Fibroblast of lung (primary cell): ENCODE measurements around the gene TXNDC5. TPM values are rescaled to one million over a fixed set of nuclear protein-coding genes. Genes with fewer than 3 reads are reported as not detected.
A peak's percentile ranks its signal among the peaks of the same experiment; 100 is the strongest.

Source experiments
- DNase-seq, 2 donors: peaks; one replicate each; pipeline versions ENCODE4 v3.0.0 to v3.0.0-alpha.2; 2010; ENCODE audit warnings: low read depth in 2 of 2
- H2AFZ ChIP-seq: 2 replicates; pipeline ENCODE4 v1.5.1; 2012; ENCODE audit warnings: low read length, control low read depth, inconsistent platforms
- H3K27ac ChIP-seq: 2 replicates; pipeline ENCODE4 v1.5.1; 2011; ENCODE audit warnings: low read length, control low read depth; ENCODE audit not compliant: insufficient read depth
- H3K27me3 ChIP-seq: 2 replicates; pipeline ENCODE4 v1.5.1; 2011; ENCODE audit warnings: mild to moderate bottlenecking, low read length; ENCODE audit not compliant: control insufficient read depth, insufficient read depth
- H3K36me3 ChIP-seq: 2 replicates; pipeline ENCODE4 v1.5.1; 2011; ENCODE audit warnings: low read length; ENCODE audit not compliant: control insufficient read depth, insufficient read depth
- H3K4me1 ChIP-seq: 2 replicates; pipeline ENCODE4 v1.5.1; 2011; ENCODE audit warnings: low read length; ENCODE audit not compliant: control insufficient read depth, insufficient read depth; ENCODE audit errors: extremely low read depth
- H3K4me2 ChIP-seq: 2 replicates; pipeline ENCODE4 v1.5.1; 2011; ENCODE audit warnings: low read length, control low read depth; ENCODE audit not compliant: insufficient read depth; ENCODE audit errors: extremely low read depth
- H3K4me3 ChIP-seq, 4 experiments: fragments of 200-600 bp in 1 of 4; sonication (generic) in 1 of 4; replicated peaks in 1 of 4; 2 replicates each; pipeline ENCODE4 v1.5.1; 2011 to 2016; ENCODE audit warnings: low read length in 4 of 4, low read depth in 3 of 4, mild to moderate bottlenecking in 3 of 4, control low read depth in 2 of 4, inconsistent platforms in 1 of 4, mixed read lengths in 1 of 4; ENCODE audit not compliant: insufficient read depth in 1 of 4; ENCODE audit errors: control extremely low read depth in 1 of 4
- H3K79me2 ChIP-seq: 2 replicates; pipeline ENCODE4 v1.5.1; 2012; ENCODE audit warnings: mild to moderate bottlenecking, low read length, inconsistent platforms; ENCODE audit not compliant: control insufficient read depth, insufficient read depth
- H3K9ac ChIP-seq: 2 replicates; pipeline ENCODE4 v1.5.1; 2011; ENCODE audit warnings: mild to moderate bottlenecking, low read length, control low read depth; ENCODE audit not compliant: insufficient read depth
- H3K9me3 ChIP-seq: 2 replicates; pipeline ENCODE4 v1.5.1; 2012; ENCODE audit warnings: low read depth, low read length; ENCODE audit not compliant: control insufficient read depth, insufficient read depth
- H4K20me1 ChIP-seq: 2 replicates; pipeline ENCODE4 v1.5.1; 2011; ENCODE audit warnings: low read length; ENCODE audit not compliant: control insufficient read depth, insufficient read depth; ENCODE audit errors: extremely low read depth
- CTCF ChIP-seq, 2 donors: IDR thresholded peaks in 1 of 2; conservative IDR thresholded peaks in 1 of 2; 1 replicate in 1 of 2; 2 replicates in 1 of 2; pipeline ENCODE4 v1.5.1; 2011 to 2012; ENCODE audit warnings: low read length in 2 of 2, control low read depth in 1 of 2, inconsistent platforms in 1 of 2, low read depth in 1 of 2, mild to moderate bottlenecking in 1 of 2
- EZH2 ChIP-seq: IDR thresholded peaks from 2 replicates; pipeline ENCODE4 v1.5.1; 2012; ENCODE audit warnings: low read length, control low read depth, mild to moderate bottlenecking; ENCODE audit errors: missing control alignments
- polyA plus RNA-seq, 2 donors: library from polyadenylated mRNA; depleted of rRNA in 1 of 2; stranded (reverse) in 1 of 2; unstranded in 1 of 2; fragments of >200 nt; gene quantifications; 2 replicates each; pipeline ENCODE4 v1.2.1, GENCODE V29; 2011 to 2012; ENCODE audit warnings: missing spikeins in 1 of 2
- total RNA-seq: library from RNA; depleted of rRNA; stranded (reverse); fragments of >200 nt; gene quantifications from 2 replicates; pipeline ENCODE4 v1.2.1, GENCODE V29; 2014

Gene TXNDC5
- total and polyA plus RNA-seq, 2 donors (not counting 1 experiment from before 2014, with no cell fraction given): 349 to 354 TPM

GRCh38 chr6:7914991-7915789, 4.6 kb upstream of the TXNDC5 start:
- peaks cover 4% of the 10 kb centered on the region for H3K4me1 ChIP-seq
- no peaks in the 10 kb centered on the region for H3K79me2 ChIP-seq
- H3K4me2 ChIP-seq: no peak overlapping the region
- H3K27ac ChIP-seq: no peak overlapping the region
- TF ChIP-seq CTCF (conservative IDR thresholded peaks at IDR 0.05 in 1 of 2, IDR thresholded peaks at IDR 0.05 in 1 of 2; ENCODE audit: low read depth in 1 of 2, low read length in 2 of 2): no peak
- TF ChIP-seq EZH2: no peak
- peaks cover 9% of the 10 kb centered on the region for H3K27me3 ChIP-seq
- no peaks in the 10 kb centered on the region for H3K9me3 ChIP-seq
- no peak overlapping the region for H3K4me3 ChIP-seq
- H4K20me1 ChIP-seq: no peaks in the 10 kb centered on the region
- H2AFZ ChIP-seq: no peak overlapping the region
- no peak overlapping the region for H3K9ac ChIP-seq
- DNase-seq: peak; percentile 15 to 62
- H3K36me3 ChIP-seq: no peaks in the 10 kb centered on the region

- Histone ChIP-seq H3K27me3 (peaks cover 9% of the 10 kb centered on the region), H2AFZ (no peak overlapping the region), H3K4me1 (peaks cover 4% of the 10 kb centered on the region), H3K4me3 (no peak overlapping the region), H4K20me1 (no peaks in the 10 kb centered on the region), H3K9me3 (no peaks in the 10 kb centered on the region), H3K27ac (no peak overlapping the region), H3K9ac (no peak overlapping the region), H3K36me3 (no peaks in the 10 kb centered on the region), H3K4me2 (no peak overlapping the region), H3K79me2 (peaks cover 5% of the 10 kb centered on the region)
- no peak for DNase-seq
- TF ChIP-seq EZH2: no peak
- TF ChIP-seq CTCF (conservative IDR thresholded peaks at IDR 0.05 in 1 of 2, IDR thresholded peaks at IDR 0.05 in 1 of 2; ENCODE audit: low read depth in 1 of 2, low read length in 2 of 2): no peak
Observed at GRCh38 chr6:7914311-7914710, 3.7 kb upstream of the TXNDC5 start.

GRCh38 chr6:7912736-7913517, 2.3 kb upstream of the TXNDC5 start:
- no peak overlapping the region for H3K9ac ChIP-seq
- no peak overlapping the region for H3K27ac ChIP-seq
- H3K4me1 ChIP-seq: peaks cover 4% of the 10 kb centered on the region
- no peaks in the 10 kb centered on the region for H3K9me3 ChIP-seq
- no peak for DNase-seq
- H3K27me3 ChIP-seq: peaks cover 9% of the 10 kb centered on the region
- no peak overlapping the region for H3K4me2 ChIP-seq
- TF ChIP-seq CTCF (conservative IDR thresholded peaks at IDR 0.05 in 1 of 2, IDR thresholded peaks at IDR 0.05 in 1 of 2; ENCODE audit: low read depth in 1 of 2, low read length in 2 of 2) (no peak), EZH2 (no peak)
- H2AFZ ChIP-seq: no peak overlapping the region
- H3K4me3 ChIP-seq: no peak overlapping the region
- no peaks in the 10 kb centered on the region for H4K20me1 ChIP-seq
- H3K36me3 ChIP-seq: no peaks in the 10 kb centered on the region
- H3K79me2 ChIP-seq: peaks cover 17% of the 10 kb centered on the region
